Measurements from ENCODE around the gene ARIH1. TPM values are rescaled to one million over a fixed set of nuclear protein-coding genes. Genes with fewer than 3 reads are reported as not detected.
A peak's percentile ranks its signal among the peaks of the same experiment; 100 is the strongest.
"Not testable (repeated sequence)": the region's sequence is repeated elsewhere in the genome, so short reads cannot be mapped to it uniquely, and the experiment has no call there.

The ARIH1 gene
- polyA plus RNA-seq, 4 donors, result 183 to 219 (median 199) TPM

DNA sequence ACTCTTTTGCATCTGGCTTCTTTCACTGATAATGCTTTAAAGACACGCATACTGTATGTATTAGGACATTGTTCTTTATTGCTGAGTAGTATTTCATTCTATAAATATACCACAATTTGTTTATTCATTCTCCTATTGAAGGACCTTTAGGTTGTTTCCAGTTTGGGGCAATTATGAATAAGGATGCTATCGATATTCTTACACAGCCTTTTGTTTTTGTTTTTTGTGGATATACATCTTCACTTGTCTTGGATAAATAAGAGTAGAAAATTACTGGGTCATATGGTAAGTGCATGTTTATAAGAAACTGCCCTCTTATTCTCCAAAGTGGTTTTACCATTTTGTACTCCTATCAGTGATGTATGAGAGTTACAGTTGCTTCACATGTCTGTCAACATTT is 118.5 kb downstream of the ARIH1 start:
- DNase-seq (ENCODE audit: low read depth in 4 of 4, low spot score in 3 of 4), result no peak

DNA sequence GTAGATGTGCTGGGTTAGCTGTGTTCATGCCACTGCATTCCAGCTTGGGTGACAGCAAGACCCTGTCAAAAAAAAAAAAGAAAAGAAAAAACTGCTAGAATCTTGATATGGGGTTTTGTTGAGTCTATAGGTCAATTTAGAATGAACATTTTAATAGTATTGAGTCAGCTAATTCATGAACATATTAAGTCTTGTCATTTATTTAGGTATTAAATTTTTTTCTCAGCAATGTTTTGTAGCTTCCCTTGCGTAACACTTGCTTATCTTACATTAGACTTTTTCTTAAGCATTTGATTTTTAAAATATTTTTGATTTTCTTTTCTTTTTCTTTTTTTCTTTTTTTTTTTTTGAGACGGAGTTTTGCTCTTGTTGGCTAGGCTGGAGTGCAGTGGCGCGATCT is 119.7 kb downstream of the ARIH1 start:
- DNase-seq (ENCODE audit: low read depth in 4 of 4, low spot score in 3 of 4), result no peak

DNA sequence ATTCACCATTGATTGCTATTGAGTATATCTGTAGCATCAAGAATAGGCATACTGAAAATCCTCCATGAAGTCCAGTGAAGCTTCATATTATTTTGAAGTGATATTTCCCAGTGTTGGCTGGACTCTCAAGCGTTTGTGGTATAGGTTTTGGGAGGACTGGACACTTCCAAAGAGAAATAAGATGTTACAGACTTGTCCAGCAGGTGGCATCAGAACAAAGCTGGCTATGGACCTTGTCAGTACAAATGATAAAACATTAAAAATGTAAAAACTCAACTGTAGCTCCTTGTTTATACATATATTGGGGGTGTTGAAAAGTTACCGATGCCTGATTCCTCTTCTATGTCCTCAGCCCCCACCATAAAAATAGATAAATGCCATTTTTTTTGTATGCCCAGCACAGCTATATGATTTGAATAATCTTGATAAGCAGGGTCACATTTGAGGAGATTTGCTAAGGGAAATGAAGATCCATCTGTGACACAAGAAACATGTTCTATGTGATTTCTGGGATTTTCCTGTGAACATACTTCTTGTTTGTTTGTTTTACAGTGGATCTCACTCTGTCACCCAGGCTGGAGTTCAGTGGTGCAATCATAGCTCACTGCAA is 125.8 kb downstream of the ARIH1 start:
- DNase-seq (ENCODE audit: low read depth in 4 of 4, low spot score in 3 of 4), result peak in 3 of 4 donors; percentile 16 to 27 (median 25)

DNA sequence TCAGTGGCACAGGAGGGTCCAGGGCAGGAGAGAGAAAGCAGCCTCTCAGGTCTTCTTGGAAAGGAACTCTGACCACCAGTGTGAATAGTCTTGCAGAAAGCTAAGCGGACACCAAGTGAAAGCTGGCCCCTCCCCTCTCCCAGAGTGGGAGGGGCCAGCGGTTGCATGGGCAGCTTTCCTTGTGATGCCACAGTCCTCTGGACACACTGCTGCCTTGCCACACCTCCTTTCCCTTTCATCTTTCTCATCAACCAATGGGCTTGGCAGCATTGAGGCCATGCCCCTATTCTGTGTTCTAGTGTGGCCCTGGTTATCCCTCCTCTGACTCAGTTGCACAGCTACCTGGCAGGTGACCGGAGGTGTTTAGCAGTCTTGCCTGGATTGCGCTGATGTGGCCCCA is 130.7 kb downstream of the ARIH1 start:
- no peak for DNase-seq (ENCODE audit: low read depth in 4 of 4, low spot score in 3 of 4)

DNA sequence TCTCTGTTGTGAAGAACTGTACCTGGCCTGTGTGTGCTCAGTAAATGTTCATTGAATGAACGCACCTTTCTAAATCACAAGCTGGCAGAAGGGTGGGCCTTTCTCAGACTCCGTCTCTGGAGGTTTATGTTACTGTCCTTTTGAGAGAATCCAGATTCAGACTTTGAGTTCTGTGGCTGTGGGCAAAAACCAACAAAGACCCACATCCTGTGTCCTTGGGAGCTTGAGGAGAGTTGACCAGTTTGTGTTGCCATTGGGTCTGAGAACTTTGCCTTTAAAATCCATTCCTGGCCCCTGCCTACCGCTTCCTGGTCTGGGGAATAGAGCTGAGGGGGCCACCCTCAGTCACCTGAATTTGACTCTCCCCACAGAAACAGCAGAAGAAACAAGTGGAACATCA is 134.0 kb downstream of the ARIH1 start:
- not testable (repeated sequence) for DNase-seq (ENCODE audit: low read depth in 4 of 4, low spot score in 3 of 4)

DNA sequence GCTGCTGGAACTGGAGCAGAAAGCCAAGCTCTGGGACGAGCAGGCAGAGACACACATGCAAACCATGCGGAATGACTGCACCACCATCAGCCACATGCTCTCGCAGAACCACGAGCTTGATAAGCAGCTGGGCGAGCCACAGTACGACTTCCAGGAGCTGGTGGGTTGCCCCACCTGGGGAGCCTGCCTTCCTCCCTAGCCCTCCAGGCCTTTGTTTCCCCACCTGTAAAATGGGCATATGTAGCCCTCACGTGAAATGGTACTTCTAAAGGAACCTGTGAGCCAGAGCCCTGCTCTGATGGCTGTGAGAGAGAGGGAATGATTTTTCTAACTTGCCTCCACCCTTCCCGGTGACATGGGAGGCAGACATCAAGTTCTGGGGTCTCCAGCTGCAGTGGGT is 135.7 kb downstream of the ARIH1 start:
- DNase-seq (ENCODE audit: low read depth in 4 of 4, low spot score in 3 of 4), result no peak

DNA sequence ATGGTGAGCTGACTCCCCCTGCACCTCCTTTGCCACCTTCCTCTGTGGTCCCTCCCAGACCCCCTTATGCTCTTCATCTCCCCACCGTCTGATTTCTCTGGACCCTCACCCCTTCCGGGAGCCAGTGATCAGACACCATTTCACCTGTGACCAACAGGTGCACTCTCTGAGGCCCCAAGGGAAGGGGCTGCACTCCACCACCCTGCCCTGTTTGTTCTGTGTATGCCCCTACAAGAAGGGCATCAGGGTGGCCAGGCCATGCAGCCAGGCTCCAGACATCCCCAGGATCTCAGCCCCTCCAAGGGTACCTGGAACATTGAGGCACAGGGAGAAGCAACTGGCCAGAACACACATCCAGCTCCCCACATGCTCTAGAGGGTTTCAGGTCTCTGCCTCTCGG is 138.2 kb downstream of the ARIH1 start:
- DNase-seq (ENCODE audit: low read depth in 4 of 4, low spot score in 3 of 4), result not testable (repeated sequence)

DNA sequence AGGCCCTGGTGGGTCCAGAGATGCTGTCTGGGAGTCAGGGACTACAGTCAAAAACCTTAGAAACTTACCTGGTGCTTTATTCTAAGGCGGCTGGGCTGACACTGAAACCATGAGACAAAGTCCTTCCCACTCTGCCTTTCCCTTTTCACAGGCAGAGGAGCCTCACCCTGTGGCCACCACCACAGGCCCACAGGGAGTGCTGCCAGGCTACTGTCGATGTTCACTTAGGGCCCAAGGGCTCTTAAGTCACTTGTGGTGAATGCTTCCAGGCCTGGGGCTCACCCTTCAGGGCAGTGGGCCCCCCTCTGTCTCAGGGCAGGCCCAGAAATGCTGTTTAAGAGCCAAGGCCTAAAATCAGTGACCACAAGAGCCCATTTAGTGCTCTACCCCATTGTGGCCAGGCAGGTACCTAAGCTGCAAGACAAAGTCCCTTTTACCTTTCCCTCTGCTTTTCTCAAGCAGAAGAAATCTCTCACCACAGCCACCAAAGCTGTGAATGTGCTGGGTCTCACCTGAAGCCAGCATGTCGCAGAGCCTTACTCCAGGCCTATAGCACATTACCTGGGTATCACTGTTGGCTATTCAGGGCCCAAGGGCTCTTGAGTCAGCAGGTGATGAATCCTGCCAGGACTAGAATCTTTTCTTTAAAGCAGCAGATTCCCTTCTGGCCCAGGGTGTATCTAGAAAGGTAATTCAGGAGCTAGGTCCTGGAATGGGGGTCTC is 140.8 kb downstream of the ARIH1 start:
- DNase-seq (ENCODE audit: low read depth in 4 of 4, low spot score in 3 of 4), result no peak

DNA sequence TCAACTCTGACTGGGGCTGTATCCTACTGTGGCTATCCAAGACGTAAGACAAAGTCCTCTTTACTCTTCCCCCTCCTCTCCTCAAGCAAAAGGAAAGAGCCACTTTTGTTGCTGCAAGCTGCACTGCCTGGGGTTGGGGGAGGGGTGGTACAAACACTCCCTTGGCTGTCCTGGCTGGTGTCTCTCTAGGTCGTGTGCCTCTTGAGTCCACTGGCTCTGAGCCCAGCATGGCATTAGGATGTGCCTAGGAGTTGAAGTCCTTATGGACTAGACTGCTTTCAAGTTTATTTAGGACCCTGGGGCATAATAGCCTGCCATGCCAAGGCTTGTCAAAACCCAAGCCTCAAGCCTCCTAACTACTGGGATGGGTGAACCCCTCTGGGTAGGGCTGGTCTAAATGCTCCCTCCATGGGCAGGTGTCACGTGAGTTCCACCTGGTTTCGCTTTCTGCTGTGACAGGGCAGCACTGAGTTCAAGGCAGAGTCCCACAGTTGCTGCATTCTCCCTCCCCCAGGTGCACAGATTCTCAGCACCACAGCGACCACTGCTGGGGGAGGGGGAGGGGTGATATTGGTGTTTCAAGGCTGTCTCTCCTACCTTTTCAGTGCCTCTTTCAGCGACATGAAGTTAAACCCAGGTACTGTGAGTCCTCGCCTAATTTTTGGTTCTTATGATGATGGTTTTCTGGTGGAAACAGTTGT is 141.6 kb downstream of the ARIH1 start:
- DNase-seq (ENCODE audit: low read depth in 4 of 4, low spot score in 3 of 4), result not testable (repeated sequence)

DNA sequence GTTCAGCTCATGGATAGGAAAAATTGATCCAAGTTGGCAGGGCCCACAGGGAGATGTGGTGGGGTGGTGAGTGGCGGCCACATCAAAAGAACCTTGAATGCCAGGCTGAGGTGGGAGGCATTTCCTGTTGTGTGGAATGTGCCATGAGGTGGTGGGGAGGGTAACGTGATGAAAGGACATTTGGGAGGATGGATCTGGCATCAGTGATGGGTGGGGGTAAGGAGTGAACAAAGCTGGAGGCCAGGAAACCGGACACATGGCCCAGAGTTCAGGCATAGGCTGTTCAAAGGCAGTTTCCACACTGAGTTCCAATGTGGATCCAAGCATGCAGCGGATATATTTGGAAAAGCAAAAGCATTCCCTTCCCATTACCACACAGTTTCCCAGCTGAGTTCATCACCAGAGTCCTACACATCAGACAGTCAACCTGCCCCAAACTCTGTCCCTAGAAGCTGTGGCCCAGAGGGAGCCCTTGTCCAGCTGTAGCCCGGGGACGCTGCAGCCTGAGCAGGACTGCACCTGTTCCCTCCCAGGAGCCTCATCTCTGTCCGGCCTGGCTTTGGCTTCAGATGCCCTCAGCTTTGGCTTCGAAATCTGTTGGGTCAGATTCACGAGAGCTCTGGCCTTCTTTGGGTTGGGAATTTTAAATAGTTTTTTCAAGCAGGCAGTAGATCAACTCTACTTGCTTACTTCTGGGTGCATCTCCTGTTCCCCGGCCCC is 142.5 kb downstream of the ARIH1 start:
- DNase-seq (ENCODE audit: low read depth in 4 of 4, low spot score in 3 of 4), result no peak

DNA sequence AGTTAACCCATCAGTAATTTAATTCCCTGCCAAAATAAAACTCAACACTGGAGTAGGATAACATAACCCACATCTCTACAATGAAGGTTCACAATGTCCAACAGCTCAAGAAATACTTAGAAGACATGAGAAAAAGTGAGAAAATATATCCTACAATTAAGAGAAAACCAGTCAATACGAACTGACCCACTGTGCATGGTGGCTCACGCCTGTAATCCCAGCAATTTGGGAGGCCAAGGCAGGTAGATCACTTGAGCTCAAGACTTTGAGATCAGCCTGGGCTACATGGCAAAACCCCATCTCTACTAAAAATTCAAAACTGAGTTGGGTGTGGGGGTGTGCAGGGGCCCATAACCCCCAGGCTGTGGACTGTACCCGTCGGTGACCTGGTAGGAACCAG is 149.7 kb downstream of the ARIH1 start:
- not testable (repeated sequence) for DNase-seq (ENCODE audit: low read depth in 4 of 4, low spot score in 3 of 4)

DNA sequence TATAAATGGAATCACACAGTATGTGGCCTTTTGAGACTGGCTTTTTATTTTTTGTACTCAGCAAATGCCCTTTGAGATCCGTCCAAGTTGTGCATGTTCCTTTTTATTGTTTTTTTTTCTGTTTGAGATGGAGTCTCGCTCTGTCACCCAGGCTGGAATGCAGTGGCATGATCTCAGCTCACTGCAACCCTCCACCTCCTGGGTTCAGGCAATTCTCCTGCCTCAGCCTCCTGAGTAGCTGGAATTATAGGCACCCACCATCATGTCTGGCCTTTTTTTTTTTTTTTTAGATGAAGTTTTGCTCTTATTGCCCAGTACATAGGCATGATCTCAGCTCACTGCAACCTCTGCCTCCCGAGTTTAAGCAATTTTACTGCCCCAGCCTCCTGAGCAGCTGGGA is 152.0 kb downstream of the ARIH1 start:
- DNase-seq (ENCODE audit: low read depth in 4 of 4, low spot score in 3 of 4), result not testable (repeated sequence)

DNA sequence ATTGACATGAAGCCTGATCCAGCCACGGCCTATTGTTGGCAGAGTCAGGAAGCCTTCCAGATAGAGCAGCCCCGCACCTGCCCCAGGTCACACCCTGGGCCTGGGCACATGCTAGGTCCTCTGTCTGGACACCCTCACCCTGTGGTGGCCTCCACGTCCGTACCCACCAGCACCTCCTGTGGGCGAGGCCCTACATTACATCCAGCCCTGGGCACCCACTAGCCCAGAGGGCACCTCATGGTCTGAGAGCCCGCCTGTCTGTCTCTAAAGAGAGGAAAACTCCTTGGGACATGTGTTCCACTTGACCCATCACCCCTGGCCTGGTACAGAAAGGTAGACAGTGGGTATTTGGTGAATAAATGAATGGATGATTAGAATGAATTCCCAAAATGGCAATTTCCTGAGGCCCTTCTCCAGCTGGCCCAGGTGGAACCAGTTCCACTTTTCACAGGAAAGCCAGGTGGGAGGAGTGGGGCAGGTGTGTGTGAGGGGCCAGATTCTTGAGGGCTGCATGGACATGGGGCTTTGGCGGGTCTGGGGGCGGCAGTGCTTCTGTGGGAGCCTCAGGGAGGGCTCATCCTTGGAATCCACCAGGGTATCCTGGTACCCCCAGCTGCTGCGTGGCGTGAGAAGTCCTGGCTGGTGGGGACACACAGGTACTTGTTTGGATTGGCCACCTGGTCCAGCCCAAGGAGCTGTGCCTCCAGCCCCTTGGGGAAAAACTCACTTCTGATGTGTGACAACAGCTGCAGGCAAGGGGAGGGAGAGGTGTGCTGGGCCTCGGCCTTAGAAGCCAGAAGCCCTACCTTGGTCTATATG is 154.3 kb downstream of the ARIH1 start:
- DNase-seq (ENCODE audit: low read depth in 4 of 4, low spot score in 3 of 4), result not testable (repeated sequence)

DNA sequence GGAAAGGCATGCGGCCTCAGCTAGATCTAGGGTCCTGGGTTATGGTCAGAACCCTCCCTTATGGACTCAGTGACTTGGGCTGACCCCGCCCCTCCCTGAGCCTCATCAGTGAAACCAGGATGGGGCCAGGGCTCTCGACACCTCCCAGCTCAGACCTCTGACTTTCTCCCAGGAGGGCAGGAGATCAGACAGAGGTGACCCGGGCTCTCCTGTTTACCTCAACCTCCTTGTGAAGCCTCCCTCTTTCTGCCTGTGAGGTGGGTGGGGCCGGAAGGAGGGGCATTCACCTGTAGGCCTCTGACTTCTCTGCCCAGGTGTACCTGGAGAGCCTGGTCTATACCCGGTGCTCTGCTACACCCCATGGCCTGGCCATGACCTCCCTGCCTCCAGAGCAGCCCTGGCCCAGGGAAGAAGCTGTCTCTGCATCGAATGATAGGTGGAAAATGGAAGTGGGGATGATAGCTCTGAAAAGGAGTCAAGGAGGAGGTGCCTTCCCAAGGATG is 155.0 kb downstream of the ARIH1 start:
- DNase-seq (ENCODE audit: low read depth in 4 of 4, low spot score in 3 of 4), result not testable (repeated sequence)

DNA sequence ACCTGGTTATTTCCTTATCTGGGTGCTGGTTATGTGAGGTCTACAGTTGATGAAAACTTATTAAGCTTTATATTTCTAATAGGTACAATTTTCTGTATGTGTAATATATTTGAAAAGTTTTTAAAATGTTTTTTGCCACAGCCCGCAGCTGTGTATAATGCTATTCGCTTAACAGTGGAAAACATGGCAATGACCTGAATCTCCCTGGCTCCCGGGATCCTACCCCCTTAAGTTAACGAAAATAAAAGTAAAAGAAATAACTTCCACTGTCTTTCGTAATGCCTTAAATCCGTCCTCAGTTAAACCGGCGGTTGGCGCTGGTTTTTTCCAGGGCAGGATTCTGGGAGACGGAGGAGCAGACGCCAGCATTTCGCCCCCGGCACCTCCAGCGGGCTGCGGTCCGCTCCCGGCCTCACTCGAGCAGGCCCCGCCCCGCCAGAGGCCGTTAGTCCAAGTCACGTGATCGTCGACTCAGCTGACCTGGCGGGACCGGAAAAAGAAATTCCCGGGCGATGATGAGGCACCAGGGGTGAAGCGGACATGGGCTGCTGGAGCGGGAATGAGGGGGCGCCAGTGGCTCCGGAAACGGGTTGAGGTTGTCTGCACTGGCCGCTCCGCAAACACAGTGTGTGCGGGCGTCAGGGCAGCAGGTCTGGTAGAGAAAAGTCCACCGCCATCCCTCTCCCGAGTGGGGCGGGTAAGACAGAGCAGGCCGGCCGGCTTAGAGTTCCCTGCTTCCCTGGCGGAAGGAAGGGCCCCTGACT is 162.6 kb downstream of the ARIH1 start:
- peak; percentile 21 to 52 (median 32) for DNase-seq (ENCODE audit: low read depth in 4 of 4, low spot score in 3 of 4)

DNA sequence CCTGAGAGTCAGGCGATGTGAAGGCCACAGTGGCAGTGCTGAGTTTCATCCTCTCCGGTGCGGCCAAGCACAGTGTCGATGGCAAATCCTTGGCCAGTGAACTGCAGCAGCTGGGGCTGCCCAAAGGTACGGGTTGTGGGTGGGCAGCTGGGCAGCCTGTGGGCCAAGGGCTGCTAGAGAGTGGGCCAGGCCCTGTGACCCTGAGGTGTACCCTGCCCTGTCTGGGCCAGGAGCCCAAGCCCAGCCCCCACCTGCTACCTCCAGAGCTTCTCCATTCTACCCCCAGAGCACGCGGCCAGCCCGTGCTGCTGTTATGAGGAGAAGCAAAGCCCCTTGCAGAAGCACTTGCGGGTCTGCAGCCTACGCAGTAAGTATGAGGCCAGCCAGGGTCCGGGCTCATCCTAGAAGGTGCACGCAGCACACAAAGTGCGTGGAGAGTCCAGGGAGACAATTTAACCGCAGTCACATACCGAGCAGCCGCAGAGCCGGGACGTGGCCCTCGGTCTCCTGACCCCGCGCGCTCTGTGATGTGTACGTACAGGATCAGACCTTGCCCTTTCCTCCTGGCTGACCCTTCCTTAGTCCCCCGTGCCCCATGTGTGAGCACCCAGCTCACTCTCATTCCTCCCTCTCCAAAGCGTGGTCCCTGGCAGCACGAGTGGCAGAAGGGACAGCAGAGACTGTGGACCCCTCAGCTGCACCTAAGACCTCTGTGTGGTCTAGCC is 165.8 kb downstream of the ARIH1 start:
- not testable (repeated sequence) for DNase-seq (ENCODE audit: low read depth in 4 of 4, low spot score in 3 of 4)

DNA sequence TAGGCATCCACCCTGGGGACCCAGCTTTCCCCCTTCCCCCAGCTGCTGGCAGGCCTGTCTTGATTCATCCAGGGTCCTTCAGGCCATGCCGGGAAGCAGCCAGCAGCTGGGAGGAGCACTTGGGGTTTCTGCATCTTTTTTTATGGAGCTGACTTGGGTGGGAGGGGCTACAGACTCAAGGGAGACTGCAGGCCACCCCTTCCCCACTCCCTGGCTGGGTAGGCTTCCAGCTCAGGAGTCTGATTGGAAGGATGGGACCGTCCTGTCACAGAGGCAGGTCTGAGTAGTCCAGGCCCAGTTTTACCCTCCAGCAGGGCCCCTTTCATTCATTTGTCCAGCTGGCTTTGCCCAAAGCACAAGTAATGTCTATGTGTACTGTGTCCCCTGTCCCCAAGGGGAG is 168.1 kb downstream of the ARIH1 start:
- not testable (repeated sequence) for DNase-seq (ENCODE audit: low read depth in 4 of 4, low spot score in 3 of 4)

DNA sequence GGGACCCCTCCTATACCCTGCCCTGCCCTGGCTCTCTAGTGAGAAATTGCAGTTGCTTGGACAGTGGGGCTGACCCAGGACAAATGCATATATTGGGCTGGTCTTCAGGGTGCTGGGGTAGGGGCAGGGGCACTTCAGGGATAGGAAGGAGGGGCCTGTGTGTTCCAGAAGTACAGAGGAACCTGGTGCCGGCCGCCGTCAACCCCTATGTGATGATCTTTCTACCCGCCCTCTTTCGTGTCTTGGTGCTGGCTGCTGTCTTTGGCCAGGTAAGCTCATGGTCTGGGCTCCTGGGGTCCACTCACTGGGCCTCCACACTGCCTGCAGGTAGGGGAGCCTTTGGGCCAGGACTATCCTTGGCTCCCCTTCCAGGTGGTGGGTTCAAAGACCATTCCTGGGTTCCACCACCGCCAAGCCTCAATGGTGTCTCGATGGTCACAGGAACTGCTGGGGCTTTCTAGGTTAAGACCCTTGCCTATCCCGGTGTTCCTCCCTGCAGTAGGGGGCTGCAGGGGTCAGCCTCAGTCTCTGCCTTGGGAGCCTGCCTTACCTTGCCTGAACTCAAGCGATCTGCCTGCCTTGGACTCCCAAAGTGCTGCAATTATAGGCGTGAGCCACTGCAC is 174.6 kb downstream of the ARIH1 start:
- not testable (repeated sequence) for DNase-seq (ENCODE audit: low read depth in 4 of 4, low spot score in 3 of 4)

Data from left renal pelvis (tissue), 4 donors.